ELR (cell line): Measurements from ENCODE around the gene CYP2D6.

Experiments used
- DNase-seq: peaks from one replicate; pipeline ENCODE4 v3.0.0-alpha.2; 2015; ENCODE audit warnings: low read depth

The CYP2D6 gene

GRCh38 chr22:42084874-42085273 lies 45.7 kb downstream of the CYP2D6 start:
- no peak for DNase-seq

- no peak for DNase-seq
These were observed 47.5 kb downstream of the CYP2D6 start for GRCh38 chr22:42083119-42083518.

- DNase-seq, result peak; percentile 52
These were observed 50.3 kb downstream of the CYP2D6 start for GRCh38 chr22:42080287-42080686.

- DNase-seq, result peak; percentile 99
These were observed 51.0 kb downstream of the CYP2D6 start, which contains the start of gene SMDT1 for GRCh38 chr22:42079319-42080251. TSS of gene SMDT1 (plus strand) at chr22:42079700. CDS start at chr22:42079769, 69 bp downstream.

- no peak for DNase-seq
These were observed 51.9 kb downstream of the CYP2D6 start for GRCh38 chr22:42078469-42079318.

DNA sequence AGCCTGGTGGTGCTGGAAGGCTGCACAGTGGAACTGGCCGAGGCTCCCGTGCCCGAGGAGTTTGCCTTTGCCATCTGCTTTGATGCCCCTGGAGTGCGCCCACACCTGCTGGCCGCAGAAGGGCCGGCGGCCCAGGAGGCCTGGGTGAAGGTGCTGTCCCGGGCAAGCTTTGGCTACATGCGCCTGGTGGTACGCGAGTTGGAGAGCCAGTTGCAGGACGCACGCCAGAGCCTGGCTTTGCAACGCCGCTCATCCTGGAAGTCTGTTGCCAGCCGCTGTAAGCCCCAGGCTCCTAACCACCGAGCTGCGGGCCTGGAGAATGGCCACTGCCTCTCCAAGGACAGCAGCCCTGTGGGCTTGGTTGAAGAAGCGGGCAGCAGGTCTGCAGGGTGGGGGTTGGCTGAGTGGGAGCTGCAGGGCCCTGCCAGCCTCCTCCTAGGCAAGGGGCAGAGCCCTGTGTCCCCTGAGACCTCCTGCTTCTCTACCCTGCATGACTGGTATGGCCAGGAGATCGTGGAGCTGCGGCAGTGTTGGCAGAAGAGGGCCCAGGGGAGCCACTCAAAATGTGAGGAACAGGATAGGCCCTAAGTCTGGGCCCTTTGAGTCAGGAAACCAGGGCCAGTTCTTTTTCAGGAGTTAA lies 53.0 kb downstream of the CYP2D6 start:
- no peak for DNase-seq

GRCh38 chr22:42076764-42077485 lies 53.7 kb downstream of the CYP2D6 start:
- DNase-seq, result no peak
